AG08395 (cell line): ENCODE measurements around the gene NKX2-2.

Experiments used
- DNase-seq: peaks from one replicate; pipeline ENCODE4 v3.0.0; 2012; ENCODE audit warnings: mixed read lengths, low spot score

Gene NKX2-2

DNA sequence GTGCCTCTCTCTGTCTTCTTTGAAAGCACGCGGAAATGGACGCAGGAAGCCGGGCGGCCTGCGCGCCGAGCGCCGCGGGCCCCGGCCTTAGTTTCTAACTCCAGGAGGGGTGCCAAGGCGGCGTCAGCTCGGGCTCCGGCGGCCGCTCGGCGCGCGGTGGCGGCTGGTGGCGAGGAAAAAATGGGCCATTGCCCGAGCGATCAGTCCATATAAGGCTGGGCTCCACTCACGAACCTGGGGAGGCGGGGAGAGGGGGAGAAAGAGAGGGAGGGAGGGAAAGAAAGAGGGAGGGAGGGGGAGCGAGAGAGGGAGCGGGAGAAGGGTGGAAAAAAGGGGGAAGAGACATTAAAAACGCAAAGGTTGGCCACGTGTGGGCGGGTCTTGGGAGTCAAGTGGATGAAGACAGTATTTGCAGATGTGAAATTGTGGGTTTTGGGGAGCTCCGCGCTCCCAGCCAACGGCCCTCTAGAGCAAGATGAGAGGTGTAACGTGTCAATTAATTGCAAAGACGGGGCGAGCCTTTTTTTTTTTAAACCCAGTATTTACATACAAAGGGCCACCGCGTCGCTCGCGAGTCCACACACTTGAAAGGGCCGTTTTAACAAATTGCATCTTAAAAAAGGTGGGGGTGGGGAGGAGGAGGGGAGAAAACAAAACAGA is at the start of gene NKX2-2:
Gene NKX2-2, minus strand, starts transcription at position 184 of the 660 bp plus-strand sequence. CDS start 395 bp downstream, outside the sequence.
- no peak for DNase-seq

DNA sequence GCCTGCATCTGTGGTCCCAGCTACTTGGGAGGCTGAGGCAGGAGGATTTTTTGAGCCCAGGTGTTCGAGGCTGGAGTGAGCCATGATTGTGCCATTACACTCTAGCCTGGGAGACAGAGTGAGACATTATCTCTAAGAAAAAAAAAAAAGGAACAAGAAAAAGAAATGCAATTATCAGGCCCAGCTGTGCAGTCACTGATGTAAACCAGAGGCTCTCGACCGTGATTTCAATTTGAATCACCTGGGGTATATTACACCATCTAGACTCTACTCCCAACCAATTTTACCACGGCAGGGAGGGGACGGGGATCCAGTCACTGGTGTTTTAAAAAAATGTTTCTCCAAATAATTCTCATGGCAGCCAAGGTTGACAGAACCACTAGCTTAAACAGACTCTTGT is 48.8 kb upstream of the NKX2-2 start:
- no peak for DNase-seq

DNA sequence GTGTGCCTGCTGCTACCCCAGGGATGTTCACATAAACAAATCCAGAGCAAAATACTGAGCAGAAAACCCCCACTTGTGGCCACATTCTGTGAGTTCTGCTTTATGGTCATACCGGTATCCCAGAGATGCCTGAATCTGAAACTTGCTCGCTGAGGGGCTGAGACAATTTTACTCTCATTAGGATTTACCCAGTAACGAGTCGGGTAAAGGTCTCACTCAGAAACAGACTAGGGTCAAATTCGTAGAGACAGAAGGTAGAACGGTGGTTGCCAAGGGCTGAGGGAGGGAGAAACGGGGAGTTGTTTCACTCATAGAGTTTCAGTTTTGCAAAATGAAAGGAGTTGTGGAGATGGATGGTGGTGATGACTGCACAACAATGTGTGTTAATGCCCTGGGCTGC is 45.4 kb upstream of the NKX2-2 start:
- no peak for DNase-seq

DNA sequence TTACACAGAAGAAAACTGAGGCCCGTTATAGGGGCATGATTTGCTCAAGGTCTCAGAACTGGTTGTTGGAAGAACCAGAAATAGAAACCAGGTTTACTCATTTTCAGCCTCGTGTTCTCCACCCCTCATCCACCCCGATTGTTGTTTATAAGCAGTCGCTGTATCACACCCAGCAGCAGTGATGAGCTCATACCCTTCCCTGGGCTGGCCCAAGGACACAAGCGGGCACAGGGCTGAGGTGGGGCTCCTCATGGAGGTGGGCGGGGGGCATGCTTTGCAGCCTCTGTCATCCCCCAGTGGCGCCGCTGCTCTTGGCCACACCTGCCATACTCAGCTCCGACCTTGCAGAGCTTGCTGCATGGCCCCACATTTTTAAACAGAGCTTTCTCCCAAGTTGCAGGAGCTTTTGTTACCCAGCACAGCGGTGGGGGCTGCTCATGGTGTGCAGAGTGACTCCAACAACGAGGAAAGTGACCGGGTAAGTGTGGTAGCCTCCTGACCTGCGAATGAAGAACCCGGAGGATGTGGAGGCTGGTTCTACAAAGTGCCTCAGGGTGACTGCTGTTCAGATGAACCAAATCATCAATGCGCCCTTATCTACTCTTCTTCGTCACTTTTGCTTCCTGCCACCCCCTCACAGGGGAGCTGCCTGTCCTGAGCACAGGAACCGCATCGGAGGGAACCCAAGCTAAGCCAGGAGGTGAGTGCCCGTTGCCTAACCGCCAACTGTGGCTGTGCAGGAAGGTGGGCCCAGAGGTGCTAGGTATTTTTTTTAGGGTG is 43.6 kb upstream of the NKX2-2 start:
- DNase-seq, result no peak

DNA sequence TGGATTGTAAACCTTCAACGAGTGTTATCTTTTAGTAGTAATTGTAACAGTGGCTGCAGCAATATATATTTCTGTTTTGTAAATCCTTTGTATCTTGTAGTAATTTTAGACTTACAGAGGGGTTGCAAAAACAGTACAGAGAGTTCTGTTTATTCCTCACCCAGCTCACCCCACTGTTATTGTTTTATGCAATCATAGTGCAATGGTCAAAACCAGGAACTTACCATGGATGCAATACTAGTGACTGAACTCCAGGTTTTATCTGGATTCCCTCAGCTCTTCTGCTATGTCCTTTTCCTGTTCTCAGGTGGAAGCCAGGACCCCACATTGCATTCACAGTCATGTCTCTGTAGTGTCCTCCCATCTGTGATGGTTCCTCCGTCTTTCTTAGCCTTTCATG is 42.5 kb upstream of the NKX2-2 start:
- no peak for DNase-seq

DNA sequence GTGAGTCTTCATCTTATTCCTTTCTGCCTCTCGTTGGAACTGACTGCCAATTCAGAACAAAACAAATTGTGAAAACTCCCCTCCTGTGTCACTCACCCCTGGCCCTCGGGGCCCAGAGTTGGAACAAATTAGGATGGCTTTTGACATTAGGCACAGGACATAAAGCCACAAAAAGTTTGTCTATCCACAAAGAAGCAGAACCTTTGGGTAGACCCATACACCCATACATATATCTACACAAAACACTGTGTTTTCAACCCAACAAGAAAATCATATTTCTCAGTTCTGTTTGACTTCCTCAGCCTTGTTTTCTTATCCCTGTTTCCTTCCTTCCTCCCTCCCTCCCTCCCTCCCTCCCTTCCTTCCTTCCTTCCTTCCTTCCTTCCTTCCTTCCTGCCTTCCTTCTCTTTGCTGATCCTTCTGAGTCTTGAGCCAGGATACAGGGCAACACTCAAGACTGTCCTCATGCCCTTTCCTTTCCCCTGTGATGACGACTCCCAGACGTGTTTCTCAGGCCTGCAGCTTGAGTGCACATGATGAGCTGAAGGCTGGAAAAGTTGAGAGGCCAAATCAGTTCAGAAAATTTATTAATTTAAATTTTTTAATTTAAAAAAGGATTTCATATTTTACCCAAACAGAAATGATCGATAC is 41.7 kb upstream of the NKX2-2 start:
- DNase-seq, result no peak

DNA sequence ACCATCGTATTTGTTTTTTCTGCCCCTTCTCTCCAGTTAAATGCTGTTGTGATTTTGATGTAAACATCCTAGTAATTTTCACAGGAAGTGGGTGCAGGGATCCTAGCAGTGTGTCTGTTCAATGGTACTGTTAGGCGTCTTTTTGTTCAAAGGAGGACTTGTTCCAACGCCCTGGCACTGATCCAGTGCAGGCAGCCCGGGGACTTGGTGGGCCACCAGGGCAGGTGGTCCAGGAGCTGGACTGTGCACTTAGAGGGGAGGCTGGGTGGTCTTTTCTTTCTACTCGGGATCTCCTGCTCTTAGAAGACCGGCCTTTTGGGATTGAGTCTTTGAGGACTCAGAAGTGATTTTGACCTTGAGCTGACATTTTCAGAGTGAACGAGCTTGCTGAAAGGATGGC is 41.1 kb upstream of the NKX2-2 start:
- no peak for DNase-seq

DNA sequence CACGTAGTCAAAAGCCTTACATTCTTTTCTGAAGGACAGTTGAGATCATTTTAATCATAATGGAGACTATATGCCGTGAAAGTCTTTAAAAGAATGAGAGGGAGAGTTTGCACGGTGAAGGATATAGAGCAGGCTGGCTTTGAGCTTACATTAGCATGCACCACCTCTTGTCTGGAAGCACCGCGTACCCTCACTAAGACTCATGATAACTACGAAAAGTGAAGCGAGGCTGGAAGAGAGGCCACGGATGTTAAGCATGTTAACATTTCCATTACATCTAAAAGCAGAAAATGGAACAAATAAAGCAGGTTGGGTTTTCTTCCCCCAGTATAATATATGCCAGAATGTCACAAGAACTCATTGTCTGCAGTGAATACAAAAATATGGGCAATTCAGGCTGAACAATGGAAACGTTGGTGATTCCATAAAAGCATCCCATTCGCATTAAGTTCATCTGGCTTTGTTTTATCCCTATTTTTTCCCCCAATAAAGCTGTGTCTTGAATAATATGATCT is 40.6 kb upstream of the NKX2-2 start:
- no peak for DNase-seq

DNA sequence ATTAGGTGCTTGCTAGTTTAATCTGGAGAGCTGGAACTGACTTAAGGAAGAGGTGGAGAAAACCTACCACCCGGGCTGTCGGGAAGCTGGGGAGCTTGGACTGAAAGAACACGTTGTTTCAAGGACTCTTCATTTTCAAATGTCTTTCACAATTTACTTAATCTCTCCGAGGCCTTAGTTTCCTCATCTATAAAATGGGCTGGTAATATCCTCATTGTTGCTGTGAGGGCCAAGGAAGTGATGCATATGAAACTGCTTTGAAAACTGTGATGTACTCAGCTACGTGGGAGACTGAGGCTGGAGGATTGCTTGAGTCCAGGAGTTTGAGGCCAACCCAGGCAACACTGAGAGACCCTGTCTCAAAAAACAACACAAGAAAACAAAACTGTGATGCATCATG is 36.7 kb upstream of the NKX2-2 start:
- DNase-seq, result no peak

DNA sequence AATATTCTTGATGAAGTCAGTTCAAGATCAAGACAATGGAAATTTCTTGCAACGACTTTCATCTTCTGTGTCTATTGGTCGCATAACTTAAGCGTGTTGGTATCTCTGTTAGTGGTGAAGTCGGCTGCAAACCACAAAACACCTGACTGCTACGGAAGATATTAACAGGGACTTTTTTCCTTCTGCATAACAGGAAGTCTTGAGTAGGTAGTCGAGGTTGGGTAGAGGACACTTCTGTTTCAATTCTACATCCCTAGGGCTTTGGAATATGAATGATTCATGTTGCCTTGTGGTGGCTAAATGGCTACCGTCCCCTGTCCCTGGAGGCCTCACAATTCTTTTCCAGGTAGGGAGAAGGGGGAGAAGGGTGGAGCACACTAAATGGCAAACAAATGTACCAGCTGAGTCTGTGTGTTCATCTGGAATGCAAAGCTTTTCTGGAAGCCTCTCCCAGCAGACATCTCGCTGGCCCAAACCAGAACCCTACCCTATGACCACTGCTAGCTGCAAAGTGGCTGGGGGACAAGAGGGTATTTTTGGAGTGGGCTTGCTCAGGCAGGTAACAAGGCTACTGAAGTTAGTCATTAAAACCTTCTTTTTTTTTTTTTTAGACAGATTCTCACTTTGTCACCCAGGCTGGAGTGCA is 34.6 kb upstream of the NKX2-2 start:
- DNase-seq, result no peak

DNA sequence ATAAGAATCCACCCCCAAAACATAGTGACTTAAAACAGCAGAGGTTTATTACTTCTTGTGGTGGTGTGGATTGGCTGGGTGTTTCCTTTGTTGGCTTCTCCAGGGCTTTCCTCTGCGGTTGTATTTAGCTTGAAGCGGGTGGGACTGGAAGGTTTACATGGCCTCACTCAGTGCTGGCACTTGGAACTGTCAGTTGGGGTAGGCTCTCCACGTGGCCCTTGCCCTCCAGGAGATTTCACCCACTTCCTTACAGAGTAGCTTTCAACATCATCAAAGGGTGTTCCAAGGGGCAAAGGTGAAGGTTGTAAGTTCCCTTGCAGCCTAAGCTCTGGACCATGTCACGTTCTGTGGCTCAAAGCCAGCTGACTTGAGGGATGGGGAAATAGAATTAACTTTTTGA is 32.5 kb upstream of the NKX2-2 start:
- no peak for DNase-seq

DNA sequence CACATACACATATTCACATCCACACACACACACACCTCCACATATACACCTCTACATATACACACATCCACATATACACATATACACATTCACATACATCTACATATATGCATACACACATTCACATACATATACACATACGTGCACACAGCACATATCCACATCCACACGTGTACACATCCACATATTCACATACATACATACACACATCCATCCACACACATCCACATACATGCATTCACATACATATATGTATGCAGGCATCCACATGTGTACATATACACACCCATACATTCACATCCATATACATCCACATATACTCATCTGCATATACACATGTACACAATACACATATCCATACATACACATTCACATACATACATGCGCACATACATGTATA is 25.6 kb upstream of the NKX2-2 start:
- DNase-seq, result no peak

DNA sequence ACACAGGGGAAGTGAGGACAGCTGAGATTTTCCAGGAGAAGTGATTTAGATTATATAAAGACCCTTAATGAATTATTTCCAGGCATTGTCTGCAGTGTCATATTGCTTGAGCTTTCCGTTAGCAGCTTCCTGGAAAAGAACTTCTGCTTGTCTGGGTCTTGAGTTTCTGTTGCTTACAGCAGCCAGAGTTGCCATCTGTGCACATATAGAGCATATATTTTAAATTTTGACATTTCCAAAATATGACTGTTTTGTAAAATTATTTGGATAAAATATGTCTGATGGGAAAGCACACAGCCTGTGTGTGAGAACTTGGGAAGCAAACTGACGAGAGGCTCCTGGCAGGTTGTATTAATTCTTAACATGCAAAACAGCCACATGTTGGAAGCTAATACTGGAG is 21.0 kb upstream of the NKX2-2 start:
- DNase-seq, result no peak

DNA sequence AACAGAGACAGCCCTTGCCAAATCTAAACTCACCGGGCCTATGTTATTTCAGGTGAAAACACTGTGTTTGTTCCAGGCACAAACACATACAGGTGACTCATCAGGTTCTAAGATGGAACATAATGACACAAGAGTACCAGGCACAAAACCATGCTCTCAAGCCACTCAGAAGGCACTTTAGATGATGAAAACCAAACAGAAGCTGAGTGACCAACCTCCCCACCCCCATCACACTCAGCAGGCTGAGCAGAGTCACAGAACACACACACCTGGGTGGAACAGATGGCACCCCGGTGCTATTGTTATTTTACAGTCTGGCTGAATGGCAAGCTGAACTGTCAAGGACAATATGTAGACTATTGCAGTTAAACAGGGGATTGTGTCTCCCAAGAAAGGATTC is 20.6 kb upstream of the NKX2-2 start:
- DNase-seq, result no peak

DNA sequence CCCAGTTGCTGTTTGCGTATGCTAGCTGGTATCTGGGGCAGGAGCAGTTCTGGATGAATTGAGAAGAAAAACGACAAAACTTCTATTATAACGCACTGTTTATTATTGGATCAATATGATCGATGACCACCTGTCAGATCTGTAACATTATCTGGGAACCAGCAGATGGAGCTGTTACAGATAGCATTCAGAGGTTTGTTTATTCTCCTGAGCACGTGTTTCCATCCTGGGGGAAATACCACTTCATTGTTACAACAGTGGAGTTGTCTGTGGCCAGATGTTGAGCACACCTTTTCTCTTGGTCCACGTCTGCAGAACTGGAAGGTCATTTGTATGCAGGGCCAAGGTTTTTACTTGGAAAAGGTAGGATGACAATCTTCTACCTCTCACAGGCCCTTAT is 16.0 kb upstream of the NKX2-2 start:
- DNase-seq, result no peak

DNA sequence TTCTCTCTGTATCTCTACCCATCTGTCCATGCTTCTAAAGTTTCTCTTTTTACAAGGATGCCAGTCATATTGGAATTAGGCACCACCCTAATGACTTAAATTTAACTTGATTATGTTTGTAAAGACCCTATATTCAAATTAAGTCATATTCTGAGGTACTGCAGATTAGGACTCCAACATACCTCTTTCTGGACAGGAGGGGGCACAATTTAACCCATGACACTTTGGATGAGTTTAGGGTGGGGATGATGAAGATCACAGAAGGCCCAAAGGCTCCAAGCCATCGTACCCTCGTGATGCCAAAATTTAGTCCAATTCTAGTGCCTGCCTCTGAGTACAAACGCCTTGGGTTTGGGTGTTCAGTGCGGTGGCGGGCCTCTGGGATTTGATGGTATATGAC is 15.0 kb upstream of the NKX2-2 start:
- no peak for DNase-seq

DNA sequence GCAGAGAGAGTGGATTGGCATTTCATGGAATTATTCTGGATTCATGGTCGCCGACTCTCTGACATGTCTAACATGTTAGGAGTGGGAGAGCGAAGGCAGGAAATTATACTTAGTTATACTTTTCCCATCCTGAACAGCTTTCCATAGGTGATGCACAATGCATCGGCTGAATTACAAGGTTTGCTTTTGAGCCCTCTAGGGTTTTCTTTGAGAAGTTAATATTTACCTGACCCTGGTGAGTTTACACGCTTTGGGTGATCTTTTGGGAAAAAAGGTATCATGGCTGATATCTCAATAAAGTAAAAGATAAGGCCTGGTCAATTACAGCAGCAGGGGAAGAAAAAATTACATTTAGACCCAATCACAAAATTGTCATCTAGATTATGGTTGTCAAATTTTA is 14.0 kb upstream of the NKX2-2 start:
- DNase-seq, result no peak

DNA sequence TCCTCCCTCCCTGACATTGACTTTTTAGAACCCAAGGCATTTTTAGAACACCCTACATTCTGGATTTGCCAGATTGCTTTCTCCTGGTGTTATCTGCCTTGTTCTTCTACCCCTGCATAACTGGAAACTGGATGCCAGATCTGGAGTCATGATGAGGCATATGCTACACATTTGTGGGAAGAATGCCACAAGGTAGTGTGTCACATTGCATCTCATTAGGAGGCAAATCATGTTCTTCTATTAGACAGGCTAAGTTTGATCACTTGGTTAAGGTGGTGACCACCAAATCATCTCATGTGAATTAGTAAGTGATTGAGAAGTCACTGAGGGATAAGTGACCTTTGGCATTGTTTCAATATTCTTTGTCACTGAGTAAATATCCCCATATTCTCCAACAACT is 12.9 kb upstream of the NKX2-2 start:
- no peak for DNase-seq

DNA sequence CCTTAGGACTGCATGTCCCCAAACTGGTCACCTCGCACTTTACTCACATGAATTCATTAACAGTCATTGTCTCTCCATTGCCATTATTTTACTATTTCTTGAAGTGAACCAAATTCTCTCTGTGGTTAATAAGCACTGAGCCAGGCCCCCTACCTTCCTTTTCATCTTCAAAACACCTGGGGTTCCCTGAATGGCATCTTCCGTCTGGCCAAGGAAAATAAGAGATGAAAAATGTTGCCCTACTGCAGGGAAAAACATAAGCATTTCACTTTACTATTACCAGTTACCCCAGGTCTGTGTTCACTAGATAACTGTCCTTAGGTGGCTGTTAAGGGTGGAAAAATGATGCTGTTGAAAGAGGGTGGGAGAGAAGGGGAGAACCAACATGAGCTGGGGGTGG is 10.0 kb upstream of the NKX2-2 start:
- no peak for DNase-seq

DNA sequence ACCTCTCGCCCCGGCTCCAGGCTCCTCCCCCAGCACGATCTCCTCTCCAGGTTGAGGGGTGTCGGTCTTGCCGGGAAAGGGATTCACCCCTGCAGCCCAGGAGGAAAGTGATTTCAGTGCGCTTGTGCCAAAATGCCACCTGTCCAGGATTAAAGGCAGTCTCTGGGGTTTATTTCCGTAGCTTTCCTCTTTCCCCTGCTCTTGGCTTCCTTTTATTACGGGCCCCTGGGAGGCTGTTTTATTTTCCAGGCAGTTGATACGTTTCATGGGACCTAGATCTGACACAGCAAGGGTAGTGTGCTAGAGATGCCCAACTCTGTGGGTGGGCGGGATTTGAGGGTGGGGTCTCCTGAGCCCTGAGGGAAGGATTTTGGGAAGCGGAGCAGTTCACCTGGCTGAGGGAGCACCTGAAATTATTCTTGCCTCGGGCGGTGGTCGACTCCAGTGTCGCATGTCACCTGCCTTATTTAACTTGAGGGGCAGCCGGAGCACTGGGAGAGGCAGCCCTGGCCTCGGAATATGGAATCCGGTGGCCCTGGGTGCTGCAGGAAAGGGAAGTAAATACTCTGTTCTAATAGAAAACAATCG is 9.5 kb upstream of the NKX2-2 start:
- DNase-seq, result no peak

DNA sequence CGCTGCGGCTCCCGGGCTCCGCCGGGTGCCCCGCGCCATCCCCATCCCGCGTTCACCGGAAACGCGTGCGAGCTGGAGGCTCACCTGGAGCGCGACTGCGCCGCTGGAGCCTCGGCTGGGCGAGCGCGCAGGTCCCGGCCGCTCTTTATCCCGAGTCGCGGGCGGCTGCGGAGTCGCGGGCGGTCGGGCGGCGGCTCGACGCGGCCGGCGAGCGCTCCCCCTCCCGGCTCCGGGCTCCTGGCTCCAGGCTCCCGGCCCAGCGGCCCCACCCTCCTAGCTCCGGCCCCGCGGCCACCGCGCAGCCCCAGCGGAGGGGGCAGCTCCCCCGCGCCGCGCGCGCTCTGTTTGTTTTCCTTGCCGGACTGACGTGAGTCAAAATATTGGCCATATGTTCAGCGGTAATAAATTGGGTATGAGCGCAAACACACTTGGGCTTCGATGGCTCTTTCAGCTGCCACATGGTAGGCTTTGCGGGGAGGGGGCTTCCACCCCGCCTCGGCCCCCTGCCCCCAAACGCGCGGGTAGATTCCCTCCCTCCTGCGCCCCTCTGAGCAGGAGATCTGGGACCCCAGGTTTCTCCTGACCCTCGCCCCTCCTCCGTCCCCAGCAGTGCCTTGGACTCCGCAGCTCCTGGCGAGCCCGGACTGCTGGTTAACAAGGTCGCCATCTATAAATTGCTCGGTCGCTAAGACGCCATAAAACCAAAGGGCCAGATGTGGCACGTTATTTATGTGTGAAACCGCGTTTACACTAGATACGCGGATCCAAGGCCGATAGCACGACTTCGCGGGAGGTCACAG is 8.8 kb upstream of the NKX2-2 start:
- DNase-seq, result no peak
